Endothelial cell of umbilical vein (primary cell): ENCODE results near the gene DIP2C. TPM values are rescaled to one million over a fixed set of nuclear protein-coding genes. Genes with fewer than 3 reads are reported as not detected.

Source experiments
- BruUV-seq: library from RNA; stranded (reverse); fragments of 400-500 nt; replicated peaks from 2 replicates; lab custom pipeline; 2021; lab: Mats Ljungman, UMichigan
- CTCF ChIA-PET: fragments of 300-600, 350-600 bp; sonication (Branson Sonifier 250); formaldehyde crosslinking; loops from one replicate; lab custom pipeline; 2021; ENCODE audit warnings: antibody characterized with exemption, inconsistent platforms; lab: Charles Lee
- POLR2A ChIA-PET: fragments of 300-600, 350-600 bp; sonication (Branson Sonifier 250); formaldehyde crosslinking; loops from one replicate; lab custom pipeline; 2021; ENCODE audit warnings: antibody characterized with exemption, inconsistent platforms; lab: Charles Lee
- DNase-seq: peaks from one replicate; pipeline ENCODE4 v3.0.0-alpha.2; 2011; ENCODE audit warnings: low read depth, low spot score
- FAIRE-seq: peaks from 2 replicates; lab custom pipeline; 2011; peaks lifted over from hg19 to GRCh38; lab: Jason Lieb, UNC
- H2AFZ ChIP-seq: 2 replicates; pipeline ENCODE4 v1.6.0; 2012; ENCODE audit warnings: low read depth, low read length, control low read depth, inconsistent platforms
- H3K27ac ChIP-seq: 2 replicates; pipeline ENCODE4 v1.5.1; 2011; ENCODE audit warnings: low read depth, mild to moderate bottlenecking, control low read depth, low read length, moderate library complexity; ENCODE audit not compliant: insufficient read depth
- H3K27me3 ChIP-seq, 2 experiments: 2 replicates each; pipeline versions ENCODE4 v1.6.0 to v1.6.1; 2011; ENCODE audit warnings: low read length in 2 of 2, mixed read lengths in 1 of 2; ENCODE audit not compliant: control insufficient read depth in 2 of 2, insufficient read depth in 2 of 2
- H3K36me3 ChIP-seq, 2 experiments: 2 replicates in 1 of 2; 3 replicates in 1 of 2; pipeline ENCODE4 v1.5.1; 2011; ENCODE audit warnings: low read length in 2 of 2, mild to moderate bottlenecking in 1 of 2, moderate library complexity in 1 of 2; ENCODE audit not compliant: control insufficient read depth in 2 of 2, insufficient read depth in 2 of 2; ENCODE audit errors: extremely low read depth in 1 of 2
- H3K4me1 ChIP-seq: 3 replicates; pipeline ENCODE4 v1.5.1; 2011; ENCODE audit warnings: mild to moderate bottlenecking, low read length; ENCODE audit not compliant: control insufficient read depth, insufficient read depth; ENCODE audit errors: extremely low read depth
- H3K4me2 ChIP-seq: 2 replicates; pipeline ENCODE4 v1.6.1; 2011; ENCODE audit warnings: low read length, control low read depth, mixed read lengths; ENCODE audit not compliant: insufficient read depth
- H3K4me3 ChIP-seq, 3 experiments: fragments of 200-600 bp in 1 of 3; sonication (generic), shearing (Covaris generic) in 1 of 3; replicated peaks in 1 of 3; 2 replicates each; pipeline ENCODE4 v1.5.1; 2011 to 2016; ENCODE audit warnings: control low read depth in 3 of 3, low read length in 3 of 3, mild to moderate bottlenecking in 2 of 3, inconsistent platforms in 1 of 3, low read depth in 1 of 3, moderate library complexity in 1 of 3; ENCODE audit not compliant: insufficient read depth in 1 of 3
- H3K79me2 ChIP-seq: 2 replicates; pipeline ENCODE4 v1.6.0; 2012; ENCODE audit warnings: low read length, inconsistent platforms; ENCODE audit not compliant: control insufficient read depth, insufficient read depth
- H3K9ac ChIP-seq: replicated peaks from 2 replicates; pipeline ENCODE3; 2011; ENCODE audit warnings: low read length, control low read depth; ENCODE audit not compliant: insufficient read depth; ENCODE audit errors: extremely low read depth
- H3K9me1 ChIP-seq: replicated peaks from 3 replicates; pipeline ENCODE4 v1.6.0; 2011; ENCODE audit warnings: mild to moderate bottlenecking, low read length; ENCODE audit not compliant: control insufficient read depth, insufficient read depth; ENCODE audit errors: extremely low read depth
- H3K9me3 ChIP-seq: replicated peaks from 2 replicates; pipeline ENCODE4 v1.5.1; 2012; ENCODE audit warnings: low read length, inconsistent platforms; ENCODE audit not compliant: control insufficient read depth, insufficient read depth
- H4K20me1 ChIP-seq: replicated peaks from 2 replicates; pipeline ENCODE3; 2011; ENCODE audit warnings: mild to moderate bottlenecking, low read length; ENCODE audit not compliant: control insufficient read depth, insufficient read depth; ENCODE audit errors: extremely low read depth
- EZH2 ChIP-seq: IDR thresholded peaks from 2 replicates; pipeline ENCODE4 v1.6.1; 2012; ENCODE audit warnings: borderline replicate concordance, low read depth, mild to moderate bottlenecking, moderate library complexity, low read length, inconsistent platforms; ENCODE audit not compliant: severe bottlenecking
- FOS ChIP-seq: IDR thresholded peaks from 2 replicates; pipeline ENCODE4 v1.6.1; 2011; ENCODE audit warnings: mild to moderate bottlenecking, low read length, moderate library complexity, borderline replicate concordance; ENCODE audit not compliant: insufficient read depth
- GATA2 ChIP-seq: IDR thresholded peaks from 2 replicates; pipeline ENCODE4 v1.7.0; 2011; ENCODE audit warnings: low read depth, mild to moderate bottlenecking, moderate library complexity, mixed read lengths, low read length; ENCODE audit not compliant: insufficient read length, insufficient read depth
- JUN ChIP-seq: IDR thresholded peaks from 2 replicates; pipeline ENCODE4 v1.6.1; 2011; ENCODE audit warnings: borderline replicate concordance, low read depth; ENCODE audit not compliant: insufficient read length, insufficient read depth
- MYC ChIP-seq: IDR thresholded peaks from one replicate; pipeline ENCODE4 v1.6.1; 2011; ENCODE audit warnings: mild to moderate bottlenecking, low read depth, low read length
- POLR2A ChIP-seq: IDR thresholded peaks from 2 replicates; pipeline ENCODE4 v1.6.1; 2012; ENCODE audit warnings: low read depth, mild to moderate bottlenecking, control low read depth, low read length
- POLR2AphosphoS5 ChIP-seq: IDR thresholded peaks from 2 replicates; pipeline ENCODE4 v1.6.1; 2012; ENCODE audit warnings: low read depth, mild to moderate bottlenecking, control low read depth, low read length, moderate library complexity; ENCODE audit not compliant: insufficient read depth
- dilution Hi-C: fragments of 300-500 bp; cut with MboI; formaldehyde crosslinking; loops from one replicate; pipeline ENCODE4 v1.15.0; 2019; ENCODE audit warnings: low sequenced_read_pairs; ENCODE audit not compliant: extremely low pct_ligation_motif_present
- intact Hi-C: fragments of 100-400 bp; cut with micrococcal nuclease; formaldehyde crosslinking; loops from one replicate; pipeline ENCODE4 v1.10.0; 2022
- polyA plus RNA-seq, 4 experiments: library from polyadenylated mRNA; depleted of rRNA in 3 of 4; stranded (reverse) in 3 of 4; unstranded in 1 of 4; fragments of >200 nt; gene quantifications; 2 replicates each; pipeline versions ENCODE4 v1.2.1 to v1.2.3, GENCODE V29; 2011 to 2012; ENCODE audit warnings: missing spikeins in 1 of 4
- total RNA-seq: library from RNA; stranded (reverse); gene quantifications from 2 replicates; pipeline ENCODE4 v1.2.3, GENCODE V29; 2021
- TF ChIP-seq, protein P1 (sequence below), 2 donors: IDR thresholded peaks; 1 replicate in 1 of 2; 2 replicates in 1 of 2; pipeline ENCODE4 v1.5.1; 2011; ENCODE audit warnings: low read length in 2 of 2, mild to moderate bottlenecking in 2 of 2, moderate library complexity in 2 of 2, control low read depth in 1 of 2, inconsistent platforms in 1 of 2, low read depth in 1 of 2; ENCODE audit not compliant: insufficient read depth in 1 of 2; ENCODE audit errors: extremely low read depth in 1 of 2
- TF ChIP-seq, protein P2 (sequence below): IDR thresholded peaks from 2 replicates; pipeline ENCODE4 v1.6.1; 2011; ENCODE audit not compliant: insufficient read depth, insufficient read length

The DIP2C gene
- total and polyA plus RNA-seq, 2 donors (not counting 3 experiments of a cell fraction or from before 2014, with no cell fraction given): 3.6 to 10.7 TPM

GRCh38 chr10:392705-393037 lies 296.8 kb downstream of the DIP2C start:
- Histone ChIP-seq H3K4me2 (no peak overlapping the region), H3K27ac (no peak overlapping the region), H3K9me1 (no peaks in the 10 kb centered on the region), H3K4me3 (no peak overlapping the region), H3K4me1 (peaks cover 5% of the 10 kb centered on the region), H3K27me3 (no peaks in the 10 kb centered on the region), H3K36me3 (peaks cover 0 to 2% of the 10 kb centered on the region in 2 experiments), H3K79me2 (no peaks in the 10 kb centered on the region), H3K9ac (no peak overlapping the region), H3K9me3 (no peaks in the 10 kb centered on the region), H2AFZ (no peak overlapping the region), H4K20me1 (no peaks in the 10 kb centered on the region)
- CTCF ChIA-PET: no interaction called here
- POLR2A ChIA-PET: no interaction called here
- DNase-seq (no peak), FAIRE-seq (no peak)
- no TSS peak for BruUV-seq
- dilution Hi-C loops (no loop called here), intact Hi-C loops (no loop called here)
- no peak for TF ChIP-seq MYC
- TF ChIP-seq, protein P1, sequence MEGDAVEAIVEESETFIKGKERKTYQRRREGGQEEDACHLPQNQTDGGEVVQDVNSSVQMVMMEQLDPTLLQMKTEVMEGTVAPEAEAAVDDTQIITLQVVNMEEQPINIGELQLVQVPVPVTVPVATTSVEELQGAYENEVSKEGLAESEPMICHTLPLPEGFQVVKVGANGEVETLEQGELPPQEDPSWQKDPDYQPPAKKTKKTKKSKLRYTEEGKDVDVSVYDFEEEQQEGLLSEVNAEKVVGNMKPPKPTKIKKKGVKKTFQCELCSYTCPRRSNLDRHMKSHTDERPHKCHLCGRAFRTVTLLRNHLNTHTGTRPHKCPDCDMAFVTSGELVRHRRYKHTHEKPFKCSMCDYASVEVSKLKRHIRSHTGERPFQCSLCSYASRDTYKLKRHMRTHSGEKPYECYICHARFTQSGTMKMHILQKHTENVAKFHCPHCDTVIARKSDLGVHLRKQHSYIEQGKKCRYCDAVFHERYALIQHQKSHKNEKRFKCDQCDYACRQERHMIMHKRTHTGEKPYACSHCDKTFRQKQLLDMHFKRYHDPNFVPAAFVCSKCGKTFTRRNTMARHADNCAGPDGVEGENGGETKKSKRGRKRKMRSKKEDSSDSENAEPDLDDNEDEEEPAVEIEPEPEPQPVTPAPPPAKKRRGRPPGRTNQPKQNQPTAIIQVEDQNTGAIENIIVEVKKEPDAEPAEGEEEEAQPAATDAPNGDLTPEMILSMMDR (IDR thresholded peaks at IDR 0.05; ENCODE audit: extremely low read depth in 1 of 2, insufficient read depth in 1 of 2, low read depth in 1 of 2, low read length in 2 of 2): no peak
- no peak for TF ChIP-seq POLR2A
- TF ChIP-seq JUN: no peak
- no peak for TF ChIP-seq GATA2
- TF ChIP-seq FOS: no peak
- TF ChIP-seq EZH2: no peak
- TF ChIP-seq POLR2AphosphoS5: no peak
- TF ChIP-seq, protein P2, sequence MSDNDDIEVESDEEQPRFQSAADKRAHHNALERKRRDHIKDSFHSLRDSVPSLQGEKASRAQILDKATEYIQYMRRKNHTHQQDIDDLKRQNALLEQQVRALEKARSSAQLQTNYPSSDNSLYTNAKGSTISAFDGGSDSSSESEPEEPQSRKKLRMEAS: no peak
